PC-9 (cell line): ENCODE measurements around the gene POU4F2. TPM values are rescaled to one million over a fixed set of nuclear protein-coding genes. Genes with fewer than 3 reads are reported as not detected.

Source experiments
- BruUV-seq: library from RNA; stranded (reverse); fragments of 400-500 nt; replicated peaks from 2 replicates; lab custom pipeline; 2021; lab: Mats Ljungman, UMichigan
- CTCF ChIA-PET: fragments of 300-600 bp; sonication (Branson Sonifier 250); formaldehyde crosslinking; loops from one replicate; lab custom pipeline; 2022; ENCODE audit warnings: antibody characterized with exemption; lab: Charles Lee
- POLR2A ChIA-PET: fragments of 300-600 bp; sonication (Branson Sonifier 250); formaldehyde crosslinking; loops from one replicate; lab custom pipeline; 2022; ENCODE audit warnings: antibody characterized with exemption; ENCODE audit not compliant: unreplicated experiment; lab: Charles Lee
- DNase-seq, 2 experiments: peaks; one replicate each; pipeline versions ENCODE4 v3.0.0 to v3.0.0-alpha.2; 2015 to 2022; ENCODE audit warnings: mixed read lengths in 1 of 2
- H2AFZ ChIP-seq: fragments of 200-600 bp; sonication (generic); 2 replicates; pipeline ENCODE4 v1.8.1; 2017; ENCODE audit warnings: antibody characterized with exemption
- H3F3A ChIP-seq: fragments of 200-600 bp; sonication (generic); 2 replicates; pipeline ENCODE4 v1.8.1; 2017; ENCODE audit warnings: antibody characterized with exemption, mild to moderate bottlenecking, low read depth; ENCODE audit not compliant: insufficient read depth
- H3K27ac ChIP-seq: fragments of 200-600 bp; sonication (generic); 2 replicates; pipeline ENCODE4 v1.6.1; 2016; ENCODE audit warnings: mixed run types
- H3K27me3 ChIP-seq: fragments of 200-600 bp; sonication (generic); 2 replicates; pipeline ENCODE4 v1.6.1; 2016; ENCODE audit warnings: low read depth, mixed run types; ENCODE audit not compliant: insufficient read depth
- H3K36me3 ChIP-seq: fragments of 200-600 bp; sonication (generic); 2 replicates; pipeline ENCODE4 v1.6.1; 2016; ENCODE audit warnings: low read depth, mixed run types
- H3K4me1 ChIP-seq: fragments of 200-600 bp; sonication (generic); replicated peaks from 2 replicates; pipeline ENCODE4 v1.6.1; 2016; ENCODE audit warnings: mixed run types; ENCODE audit not compliant: insufficient read depth
- H3K4me2 ChIP-seq: fragments of 200-600 bp; sonication (generic); 2 replicates; pipeline ENCODE4 v1.6.1; 2017; ENCODE audit warnings: mixed run types
- H3K4me3 ChIP-seq: fragments of 200-600 bp; sonication (generic); 2 replicates; pipeline ENCODE4 v1.6.1; 2016; ENCODE audit warnings: mixed run types
- H3K79me2 ChIP-seq: fragments of 200-600 bp; sonication (generic); 2 replicates; pipeline ENCODE4 v1.6.1; 2017; ENCODE audit warnings: low read depth, mixed run types
- H3K9me2 ChIP-seq: fragments of 200-600 bp; sonication (generic); 2 replicates; pipeline ENCODE4 v1.8.1; 2017; ENCODE audit warnings: mild to moderate bottlenecking; ENCODE audit not compliant: insufficient read depth
- H3K9me3 ChIP-seq: fragments of 200-600 bp; sonication (generic); 2 replicates; pipeline ENCODE4 v1.8.1; 2016; ENCODE audit warnings: low read depth; ENCODE audit not compliant: insufficient read depth
- H4K20me1 ChIP-seq: fragments of 200-600 bp; sonication (generic); 2 replicates; pipeline ENCODE4 v1.8.1; 2017; ENCODE audit not compliant: insufficient read depth
- EZH2 ChIP-seq: fragments of 200-600 bp; sonication (generic); IDR thresholded peaks from 2 replicates; pipeline ENCODE4 v1.8.0; 2017; ENCODE audit warnings: antibody characterized with exemption, low read depth
- intact Hi-C: fragments of 100-400 bp; cut with micrococcal nuclease; formaldehyde crosslinking; loops from one replicate; pipeline ENCODE4 v1.10.0; 2022; ENCODE audit not compliant: unreplicated experiment
- total RNA-seq: library from RNA; stranded (reverse); gene quantifications from 2 replicates; pipeline ENCODE4 v1.2.3, GENCODE V29; 2021
- TF ChIP-seq, protein P1 (sequence below): fragments of 200-600 bp; sonication (generic); conservative IDR thresholded peaks from 2 replicates; pipeline ENCODE4 v1.6.1; 2017; ENCODE audit warnings: mixed run types, antibody characterized with exemption, mild to moderate bottlenecking, moderate library complexity

Gene POU4F2
- total RNA-seq, 1 experiment from 2014 or later, result not detected

DNA sequence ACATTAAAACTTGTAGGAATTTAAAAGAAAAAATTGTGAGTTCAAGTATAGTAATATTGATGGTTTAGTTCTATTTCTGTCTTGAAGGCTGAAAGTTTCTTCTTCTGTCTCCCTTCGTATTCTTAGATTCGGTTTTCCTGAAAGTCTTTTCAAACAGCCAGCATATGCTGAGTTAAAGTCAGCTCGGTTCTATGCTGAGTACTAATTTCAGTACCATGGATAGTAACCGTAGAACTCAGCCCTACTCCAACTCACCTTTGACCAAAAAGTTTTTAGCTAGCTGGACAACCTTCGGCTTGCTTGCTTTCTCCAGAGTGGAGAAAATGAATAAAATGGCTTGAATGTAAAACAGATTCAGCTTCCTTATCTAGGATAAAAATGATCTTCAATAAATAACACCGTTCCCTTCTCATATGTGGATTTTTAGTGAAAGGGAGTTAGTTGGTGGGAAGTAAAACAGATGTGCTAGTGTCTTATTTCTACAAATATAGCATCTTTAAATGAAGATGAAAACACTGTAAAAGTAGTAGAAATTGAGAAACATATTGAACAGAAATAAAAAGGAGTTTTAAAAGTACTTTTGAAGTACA lies 5.2 kb downstream of the POU4F2 start:
- DNase-seq, result no peak
- Histone ChIP-seq H3K79me2 (no peaks in the 10 kb centered on the region), H3K4me1 (no peaks in the 10 kb centered on the region), H3K27ac (no peak overlapping the region), H4K20me1 (no peaks in the 10 kb centered on the region), H3K9me2 (no peaks in the 10 kb centered on the region), H3K4me3 (no peak overlapping the region), H3K36me3 (no peaks in the 10 kb centered on the region), H3K4me2 (no peak overlapping the region), H3K9me3 (no peaks in the 10 kb centered on the region), H3F3A (no peaks in the 10 kb centered on the region), H2AFZ (no peak overlapping the region), H3K27me3 (no peaks in the 10 kb centered on the region)
- ChIA-PET POLR2A (interaction anchor here (0.6 kb wide), 1 partner anchor 1654 kb away, joined by 4 read pairs; no protein-coding TSS in a partner anchor), CTCF (no interaction called here)
- intact Hi-C loops, result no loop called here
- no TSS peak for BruUV-seq
- no peak for TF ChIP-seq EZH2
- TF ChIP-seq, protein P1, sequence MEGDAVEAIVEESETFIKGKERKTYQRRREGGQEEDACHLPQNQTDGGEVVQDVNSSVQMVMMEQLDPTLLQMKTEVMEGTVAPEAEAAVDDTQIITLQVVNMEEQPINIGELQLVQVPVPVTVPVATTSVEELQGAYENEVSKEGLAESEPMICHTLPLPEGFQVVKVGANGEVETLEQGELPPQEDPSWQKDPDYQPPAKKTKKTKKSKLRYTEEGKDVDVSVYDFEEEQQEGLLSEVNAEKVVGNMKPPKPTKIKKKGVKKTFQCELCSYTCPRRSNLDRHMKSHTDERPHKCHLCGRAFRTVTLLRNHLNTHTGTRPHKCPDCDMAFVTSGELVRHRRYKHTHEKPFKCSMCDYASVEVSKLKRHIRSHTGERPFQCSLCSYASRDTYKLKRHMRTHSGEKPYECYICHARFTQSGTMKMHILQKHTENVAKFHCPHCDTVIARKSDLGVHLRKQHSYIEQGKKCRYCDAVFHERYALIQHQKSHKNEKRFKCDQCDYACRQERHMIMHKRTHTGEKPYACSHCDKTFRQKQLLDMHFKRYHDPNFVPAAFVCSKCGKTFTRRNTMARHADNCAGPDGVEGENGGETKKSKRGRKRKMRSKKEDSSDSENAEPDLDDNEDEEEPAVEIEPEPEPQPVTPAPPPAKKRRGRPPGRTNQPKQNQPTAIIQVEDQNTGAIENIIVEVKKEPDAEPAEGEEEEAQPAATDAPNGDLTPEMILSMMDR, result no peak

DNA sequence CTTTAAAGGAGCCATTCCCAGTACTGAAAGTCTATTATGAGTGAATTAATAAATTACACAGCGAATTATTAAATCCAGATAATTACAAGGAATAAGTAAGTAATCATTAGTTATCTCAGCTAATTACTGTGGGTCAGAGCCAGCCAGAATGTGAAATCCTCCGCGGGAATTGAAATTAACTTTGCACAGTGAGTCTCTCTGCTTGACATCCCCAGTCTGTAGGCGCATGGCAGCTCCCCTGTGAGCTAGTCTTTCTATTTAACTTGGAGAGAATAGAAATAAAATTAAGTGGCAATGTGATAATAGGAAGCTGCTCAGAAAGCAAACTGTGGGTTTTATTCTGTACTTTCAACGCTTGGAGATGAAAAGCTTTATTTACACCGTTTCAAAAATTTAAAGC lies 7.2 kb downstream of the POU4F2 start:
- Histone ChIP-seq H2AFZ (no peak overlapping the region), H3K79me2 (no peaks in the 10 kb centered on the region), H3K27ac (no peak overlapping the region), H3K36me3 (no peaks in the 10 kb centered on the region), H3K9me3 (no peaks in the 10 kb centered on the region), H3K4me3 (no peak overlapping the region), H3K9me2 (no peaks in the 10 kb centered on the region), H4K20me1 (no peaks in the 10 kb centered on the region), H3F3A (no peaks in the 10 kb centered on the region), H3K4me1 (no peaks in the 10 kb centered on the region), H3K4me2 (no peak overlapping the region), H3K27me3 (no peaks in the 10 kb centered on the region)
- POLR2A ChIA-PET, result interaction anchor here (0.6 kb wide), 1 partner anchor 153 kb away, joined by 30 read pairs; no protein-coding TSS in a partner anchor
- intact Hi-C loops, result no loop called here
- no TSS peak for BruUV-seq
- DNase-seq, result no peak
- CTCF ChIA-PET, result no interaction called here
- TF ChIP-seq, protein P1, result no peak
- TF ChIP-seq EZH2, result no peak

DNA sequence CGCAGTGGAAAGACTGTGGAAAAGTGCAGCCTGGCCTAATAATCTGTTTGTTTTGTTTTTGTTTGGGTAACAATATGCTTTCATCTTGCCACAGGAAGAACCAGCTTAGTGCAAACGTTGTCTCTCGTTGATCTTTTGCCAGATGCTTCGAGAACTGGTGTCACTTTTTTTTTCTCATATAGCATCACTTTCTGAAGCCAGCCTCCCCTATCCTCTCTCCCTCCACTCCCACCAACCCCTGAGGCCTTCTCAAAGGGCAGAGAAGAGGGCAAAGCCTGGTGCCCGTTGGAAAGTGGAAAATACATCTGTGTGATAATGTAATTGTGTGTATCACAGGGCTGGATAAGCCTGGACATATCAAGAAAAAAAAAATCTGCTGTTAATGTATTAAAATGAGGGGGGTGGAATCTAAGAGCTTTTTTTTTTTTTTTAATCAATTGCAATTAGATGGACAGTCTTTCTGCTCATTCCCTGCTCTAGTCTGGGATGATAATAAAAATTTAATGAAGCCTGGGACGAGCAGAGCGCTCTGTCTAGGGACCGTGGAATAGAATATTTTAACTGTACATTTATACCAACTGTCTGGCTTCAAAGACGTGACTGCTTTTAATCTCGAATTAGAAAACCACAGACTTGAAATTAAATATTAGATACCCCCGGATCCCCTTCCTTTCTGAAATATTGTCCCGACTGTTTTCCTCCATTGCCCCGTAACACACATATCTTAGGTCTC lies 8.1 kb downstream of the POU4F2 start:
- ChIA-PET CTCF (no interaction called here), POLR2A (interaction anchor here (0.6 kb wide), 1 partner anchor 152 kb away, joined by 30 read pairs; no protein-coding TSS in a partner anchor)
- no TSS peak for BruUV-seq
- no peaks in the 10 kb centered on the region for H4K20me1 ChIP-seq
- H3K4me2 ChIP-seq, result no peak overlapping the region
- intact Hi-C loops, result no loop called here
- no peak overlapping the region for H3K4me3 ChIP-seq
- no peak for TF ChIP-seq EZH2
- TF ChIP-seq, protein P1, result no peak
- no peak for DNase-seq
- no peaks in the 10 kb centered on the region for H3K9me2 ChIP-seq
- H3K27ac ChIP-seq, result no peak overlapping the region
- H3K79me2 ChIP-seq, result no peaks in the 10 kb centered on the region
- no peaks in the 10 kb centered on the region for H3K27me3 ChIP-seq
- H3K36me3 ChIP-seq, result no peaks in the 10 kb centered on the region
- H3K4me1 ChIP-seq, result no peaks in the 10 kb centered on the region
- no peak overlapping the region for H2AFZ ChIP-seq
- no peaks in the 10 kb centered on the region for H3K9me3 ChIP-seq
- no peaks in the 10 kb centered on the region for H3F3A ChIP-seq
